A549 (cell line): ENCODE measurements around the gene LINC00305. TPM values are rescaled to one million over a fixed set of nuclear protein-coding genes. Genes with fewer than 3 reads are reported as not detected.

Experiments used
- ATAC-seq, 2 experiments: fragments of 200-7000 bp in 1 of 2; fragments of >200 bp in 1 of 2; cut with Nextera tagmentation in 1 of 2; cut with Tn5 transposase in 1 of 2; 3 replicates each; pipeline versions ENCODE4 v1.8.0 to v1.9.1; 2018 to 2020; ENCODE audit warnings: mild to moderate bottlenecking in 1 of 2, moderate library complexity in 1 of 2
- CTCF ChIA-PET: fragments of 300-600 bp; sonication (Branson Sonifier 250); formaldehyde crosslinking; extraction: SDS; loops from one replicate; lab custom pipeline; 2021; ENCODE audit warnings: antibody characterized with exemption, inconsistent platforms; lab: Yijun Ruan, JAX
- POLR2A ChIA-PET: fragments of 350-600 bp; formaldehyde crosslinking; extraction: SDS; loops from one replicate; lab custom pipeline; 2021; ENCODE audit warnings: antibody characterized with exemption, inconsistent platforms; lab: Yijun Ruan, JAX
- DNase-seq, 2 experiments: peaks; one replicate each; pipeline versions ENCODE4 v3.0.0 to v3.0.0-alpha.2; 2011 to 2016; ENCODE audit warnings: low read depth in 1 of 2, low spot score in 1 of 2
- FAIRE-seq: peaks from 2 replicates; lab custom pipeline; 2011; peaks lifted over from hg19 to GRCh38; lab: Jason Lieb, UNC
- H3K27ac ChIP-seq, 2 experiments: fragments of >200 bp; sonication (Bioruptor Twin); formaldehyde crosslinking; 3 replicates each; pipeline ENCODE4 v1.5.1; 2016 to 2017
- H3K4me1 ChIP-seq: fragments of >200 bp; sonication (Bioruptor Twin); formaldehyde crosslinking; 3 replicates; pipeline ENCODE4 v1.6.1; 2016
- H3K4me2 ChIP-seq: fragments of >200 bp; sonication (Bioruptor Twin); formaldehyde crosslinking; 3 replicates; pipeline ENCODE4 v1.6.1; 2016
- H3K4me3 ChIP-seq: fragments of >200 bp; sonication (Bioruptor Twin); formaldehyde crosslinking; 3 replicates; pipeline ENCODE4 v1.5.1; 2016
- H3K9me3 ChIP-seq: fragments of >200 bp; sonication (Bioruptor Twin); formaldehyde crosslinking; 3 replicates; pipeline ENCODE4 v1.6.1; 2016
- CBX8 ChIP-seq: fragments of 200-600 bp; sonication (generic); IDR thresholded peaks from 2 replicates; pipeline ENCODE4 v1.6.1; 2016
- CEBPB ChIP-seq, 2 experiments: fragments of >200 bp in 1 of 2; sonication (Bioruptor Twin) in 1 of 2; formaldehyde crosslinking in 1 of 2; IDR thresholded peaks; 2 replicates each; pipeline ENCODE4 v1.6.1; 2012 to 2016
- CHD4 ChIP-seq: fragments of 200-600 bp; sonication (generic); IDR thresholded peaks from 2 replicates; pipeline ENCODE4 v1.6.1; 2016; ENCODE audit warnings: antibody characterized with exemption, mild to moderate bottlenecking, borderline replicate concordance
- EHF ChIP-seq: fragments of 250-450 bp; sonication (Bioruptor Pico); IDR thresholded peaks from 2 replicates; pipeline ENCODE4 v1.5.0; 2020; ENCODE audit warnings: mild to moderate bottlenecking
- EHMT2 ChIP-seq: fragments of 200-600 bp; sonication (generic); IDR thresholded peaks from 2 replicates; pipeline ENCODE4 v1.6.1; 2016; ENCODE audit warnings: antibody characterized with exemption, low read depth, mild to moderate bottlenecking, moderate library complexity
- EP300 ChIP-seq, 2 experiments: fragments of >200 bp; sonication (Bioruptor Twin); formaldehyde crosslinking; IDR thresholded peaks; 2 replicates in 1 of 2; 3 replicates in 1 of 2; pipeline ENCODE4 v1.6.1; 2016 to 2017
- FOSB ChIP-seq: fragments of 250-450 bp; sonication (Bioruptor Pico); IDR thresholded peaks from 2 replicates; pipeline ENCODE4 v1.5.0; 2020; ENCODE audit warnings: mild to moderate bottlenecking, moderate library complexity
- FOXS1 ChIP-seq: fragments of 250-450 bp; sonication (Bioruptor Pico); IDR thresholded peaks from 2 replicates; pipeline ENCODE4 v1.5.0; 2020; ENCODE audit warnings: mild to moderate bottlenecking, moderate library complexity
- GATA3 ChIP-seq: IDR thresholded peaks from 2 replicates; pipeline ENCODE4 v1.6.1; 2012; ENCODE audit warnings: borderline replicate concordance
- HDAC2 ChIP-seq: fragments of 200-600 bp; sonication (generic); IDR thresholded peaks from 2 replicates; pipeline ENCODE4 v1.6.1; 2016
- HEYL ChIP-seq: fragments of 250-450 bp; sonication (Bioruptor Pico); IDR thresholded peaks from 2 replicates; pipeline ENCODE4 v1.8.0; 2021; ENCODE audit warnings: mild to moderate bottlenecking, moderate library complexity
- HOXA7 ChIP-seq: fragments of 250-450 bp; sonication (Bioruptor Pico); IDR thresholded peaks from 2 replicates; pipeline ENCODE4 v1.5.0; 2020; ENCODE audit warnings: mild to moderate bottlenecking, moderate library complexity
- JUNB ChIP-seq: fragments of >200 bp; sonication (Bioruptor Twin); formaldehyde crosslinking; IDR thresholded peaks from 2 replicates; pipeline ENCODE4 v1.6.1; 2016
- MAFK ChIP-seq: fragments of 450-650 bp; IDR thresholded peaks from 2 replicates; pipeline ENCODE4 v1.6.1; 2014; ENCODE audit not compliant: partially characterized antibody
- MAZ ChIP-seq: fragments of 150-350 bp; IDR thresholded peaks from 2 replicates; pipeline ENCODE4 v1.6.1; 2014; ENCODE audit warnings: antibody characterized with exemption, low read depth, low read length, borderline replicate concordance
- NPAS2 ChIP-seq: fragments of 250-450 bp; sonication (Bioruptor Pico); IDR thresholded peaks from 2 replicates; pipeline ENCODE4 v1.8.0; 2022; ENCODE audit warnings: mild to moderate bottlenecking, moderate library complexity, borderline replicate concordance
- NR3C1 ChIP-seq: fragments of >200 bp; sonication (Bioruptor Twin); formaldehyde crosslinking; IDR thresholded peaks from 3 replicates; pipeline ENCODE4 v1.6.1; 2017
- PHF8 ChIP-seq: fragments of 200-600 bp; sonication (generic); IDR thresholded peaks from 2 replicates; pipeline ENCODE4 v1.6.1; 2016; ENCODE audit warnings: low read depth, mild to moderate bottlenecking, antibody characterized with exemption, moderate library complexity, borderline replicate concordance
- RARB ChIP-seq: fragments of 250-450 bp; sonication (Bioruptor Pico); IDR thresholded peaks from 2 replicates; pipeline ENCODE4 v1.8.0; 2021; ENCODE audit warnings: mild to moderate bottlenecking, moderate library complexity
- RCOR1 ChIP-seq: fragments of 150-350 bp; IDR thresholded peaks from 2 replicates; pipeline ENCODE4 v1.6.1; 2014; ENCODE audit warnings: antibody characterized with exemption, low read length, low read depth
- ZNF302 ChIP-seq: fragments of 250-450 bp; sonication (Bioruptor Pico); IDR thresholded peaks from 2 replicates; pipeline ENCODE4 v1.9.0; 2021; ENCODE audit warnings: inconsistent platforms, mild to moderate bottlenecking, moderate library complexity
- WGBS: methylation state at CpG from one replicate; pipeline ENCODE4 v1.1.6; 2017; ENCODE audit errors: missing lambda C conversion rate; 5-methylcytosine and 5-hydroxymethylcytosine counted together
- polyA plus RNA-seq, 4 experiments: library from polyadenylated mRNA; depleted of rRNA in 3 of 4; stranded (reverse); fragments of >200 nt; fragmentation: RNase III in 1 of 4; extraction: RNeasy Plus Mini Kit Qiagen cat#74134 plus additional on column Dnase treatment in 1 of 4; gene quantifications; 2 replicates in 3 of 4; 3 replicates in 1 of 4; pipeline ENCODE4 v1.2.3, GENCODE V29; 2011 to 2017
- TF ChIP-seq, protein P1 (sequence below): fragments of >200 bp; sonication (Bioruptor Twin); formaldehyde crosslinking; IDR thresholded peaks from 3 replicates; pipeline ENCODE4 v1.6.1; 2016
- TF ChIP-seq, protein P2 (sequence below): IDR thresholded peaks from 2 replicates; pipeline ENCODE4 v1.6.1; 2012
- TF ChIP-seq, protein P3 (sequence below): fragments of 250-450 bp; sonication (Bioruptor Pico); IDR thresholded peaks from 2 replicates; pipeline ENCODE4 v1.5.0; 2020; ENCODE audit warnings: low read depth, mild to moderate bottlenecking, moderate library complexity
- TF ChIP-seq, protein P4 (sequence below): IDR thresholded peaks from 2 replicates; pipeline ENCODE4 v1.6.1; 2012
- TF ChIP-seq, protein P5 (sequence below): fragments of 250-450 bp; sonication (Bioruptor Pico); IDR thresholded peaks from 2 replicates; pipeline ENCODE4 v1.5.0; 2021; ENCODE audit warnings: mild to moderate bottlenecking, moderate library complexity, borderline replicate concordance

The LINC00305 gene
- polyA plus RNA-seq, 2 of the 4 experiments (the other 2 are of a cell fraction): not detected

DNA sequence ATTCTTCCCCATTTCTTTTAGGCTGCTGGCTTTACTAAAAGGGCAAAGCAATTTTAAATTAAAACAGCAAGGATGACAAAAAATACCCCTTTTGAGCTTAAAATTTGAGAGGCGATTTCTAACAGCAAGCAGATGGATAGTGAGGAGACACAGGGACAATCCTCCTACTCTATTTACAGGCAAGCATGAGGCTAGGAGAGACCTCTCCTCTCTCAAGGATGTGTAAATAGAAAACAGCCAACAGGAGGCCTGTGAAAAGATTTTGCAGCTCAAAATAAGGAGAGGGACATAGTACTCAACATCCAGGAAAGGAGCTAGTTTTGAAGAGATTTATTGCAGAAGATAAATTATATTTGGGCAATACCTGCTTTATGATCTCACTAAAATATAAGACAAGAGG, 53.8 kb downstream of the LINC00305 start (continued):
- TF ChIP-seq, protein P1, sequence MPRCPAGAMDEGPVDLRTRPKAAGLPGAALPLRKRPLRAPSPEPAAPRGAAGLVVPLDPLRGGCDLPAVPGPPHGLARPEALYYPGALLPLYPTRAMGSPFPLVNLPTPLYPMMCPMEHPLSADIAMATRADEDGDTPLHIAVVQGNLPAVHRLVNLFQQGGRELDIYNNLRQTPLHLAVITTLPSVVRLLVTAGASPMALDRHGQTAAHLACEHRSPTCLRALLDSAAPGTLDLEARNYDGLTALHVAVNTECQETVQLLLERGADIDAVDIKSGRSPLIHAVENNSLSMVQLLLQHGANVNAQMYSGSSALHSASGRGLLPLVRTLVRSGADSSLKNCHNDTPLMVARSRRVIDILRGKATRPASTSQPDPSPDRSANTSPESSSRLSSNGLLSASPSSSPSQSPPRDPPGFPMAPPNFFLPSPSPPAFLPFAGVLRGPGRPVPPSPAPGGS: no peak
- no peak for TF ChIP-seq HEYL
- TF ChIP-seq MAFK: no peak
- no peak for TF ChIP-seq NPAS2
- TF ChIP-seq, protein P2, sequence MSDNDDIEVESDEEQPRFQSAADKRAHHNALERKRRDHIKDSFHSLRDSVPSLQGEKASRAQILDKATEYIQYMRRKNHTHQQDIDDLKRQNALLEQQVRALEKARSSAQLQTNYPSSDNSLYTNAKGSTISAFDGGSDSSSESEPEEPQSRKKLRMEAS: no peak
- no peak for TF ChIP-seq GATA3
- no peak for TF ChIP-seq CEBPB (IDR thresholded peaks at IDR 0.05)

DNA sequence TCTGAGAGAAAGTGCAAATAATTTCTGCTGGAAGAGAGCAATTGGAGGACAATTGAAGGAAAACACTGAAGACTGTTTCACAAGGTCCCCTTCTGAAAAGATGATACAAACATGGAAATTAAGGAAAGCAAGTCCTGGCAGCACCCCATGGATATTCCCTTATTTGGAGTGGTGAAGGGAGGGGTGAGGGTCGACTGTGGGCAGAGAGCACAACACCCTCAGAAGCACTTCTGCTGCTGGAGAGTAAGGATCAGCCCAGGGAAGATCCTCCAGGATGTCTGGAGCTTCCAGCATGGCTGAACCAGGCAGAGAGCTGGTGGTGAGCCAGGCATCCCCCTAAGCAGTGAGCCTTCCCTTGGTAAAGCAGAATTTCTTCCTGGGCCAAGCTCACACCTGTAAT, 54.7 kb downstream of the LINC00305 start:
- FAIRE-seq (no peak), ATAC-seq (no peak), DNase-seq (no peak)
- H3K4me3 ChIP-seq: no peak overlapping the region
- no peak overlapping the region for H3K4me2 ChIP-seq
- H3K9me3 ChIP-seq: no peaks in the 10 kb centered on the region
- 0% methylated on average over 1 of the region's 1 CpG for WGBS
- TF ChIP-seq FOSB (CRISPR knock-in tag) (no peak), JUNB (no peak)
- H3K4me1 ChIP-seq: no peaks in the 10 kb centered on the region
- CTCF ChIA-PET: no interaction called here
- H3K27ac ChIP-seq: no peak overlapping the region
- POLR2A ChIA-PET: no interaction called here

DNA sequence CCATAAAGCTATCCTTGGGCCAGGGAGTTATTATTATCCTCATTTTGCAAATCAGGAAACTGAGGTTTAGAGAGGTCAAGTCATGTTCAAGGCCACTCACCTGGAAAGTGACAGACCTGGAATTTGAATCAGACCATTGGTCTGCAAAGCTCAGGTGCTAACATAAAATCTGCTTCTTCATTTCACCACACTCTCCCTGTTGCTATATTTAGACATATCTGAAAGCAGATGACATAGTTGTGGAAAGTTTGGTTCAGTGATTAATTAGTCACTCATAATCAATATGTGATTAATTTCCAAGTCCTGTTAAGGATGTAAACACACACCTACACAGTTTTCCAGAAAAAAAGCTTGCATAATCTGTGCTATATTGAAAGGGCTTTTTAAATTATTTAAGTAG, 57.4 kb downstream of the LINC00305 start:
- ATAC-seq (no peak), FAIRE-seq (no peak), DNase-seq (no peak)
- Histone ChIP-seq H3K9me3 (no peaks in the 10 kb centered on the region), H3K4me2 (no peak overlapping the region), H3K4me1 (no peaks in the 10 kb centered on the region), H3K27ac (no peak overlapping the region), H3K4me3 (no peak overlapping the region)
- ChIA-PET CTCF (no interaction called here), POLR2A (no interaction called here)
- TF ChIP-seq FOXS1 (CRISPR knock-in tag): no peak
- no peak for TF ChIP-seq EHF

DNA sequence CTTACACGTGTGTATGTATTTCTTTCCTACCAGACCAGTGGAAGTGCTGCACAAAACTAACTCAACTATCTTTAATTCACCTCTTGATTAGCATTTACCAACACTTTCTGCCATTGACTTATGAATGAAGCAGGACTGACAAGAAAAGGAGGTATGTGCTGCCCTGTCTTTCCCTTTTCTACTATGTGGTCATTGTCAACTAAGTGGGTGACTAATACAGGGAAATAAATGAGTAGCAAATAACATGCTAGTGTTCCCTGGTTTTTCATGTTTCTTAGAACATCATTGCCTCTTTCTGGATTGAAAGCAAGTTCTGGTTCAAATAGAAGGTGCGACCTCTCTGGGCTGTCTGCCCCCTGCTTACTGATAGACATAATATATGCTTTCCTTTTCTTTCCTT, 58.0 kb downstream of the LINC00305 start:
- Histone ChIP-seq H3K9me3 (no peaks in the 10 kb centered on the region), H3K4me2 (no peak overlapping the region), H3K27ac (no peak overlapping the region), H3K4me1 (no peaks in the 10 kb centered on the region), H3K4me3 (no peak overlapping the region)
- CTCF ChIA-PET: no interaction called here
- no peak for ATAC-seq
- TF ChIP-seq, protein P3, sequence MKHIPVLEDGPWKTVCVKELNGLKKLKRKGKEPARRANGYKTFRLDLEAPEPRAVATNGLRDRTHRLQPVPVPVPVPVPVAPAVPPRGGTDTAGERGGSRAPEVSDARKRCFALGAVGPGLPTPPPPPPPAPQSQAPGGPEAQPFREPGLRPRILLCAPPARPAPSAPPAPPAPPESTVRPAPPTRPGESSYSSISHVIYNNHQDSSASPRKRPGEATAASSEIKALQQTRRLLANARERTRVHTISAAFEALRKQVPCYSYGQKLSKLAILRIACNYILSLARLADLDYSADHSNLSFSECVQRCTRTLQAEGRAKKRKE (CRISPR knock-in tag): no peak
- TF ChIP-seq FOXS1 (CRISPR knock-in tag) (no peak), RCOR1 (no peak), PHF8 (no peak), NR3C1 (no peak), EP300 (IDR thresholded peaks at IDR 0.05) (no peak), CHD4 (no peak), RARB (CRISPR knock-in tag) (no peak), ZNF302 (CRISPR knock-in tag) (no peak), HOXA7 (CRISPR knock-in tag) (no peak), HDAC2 (no peak), MAZ (no peak), FOSB (CRISPR knock-in tag) (no peak), CBX8 (no peak), EHMT2 (no peak)
- TF ChIP-seq, protein P4, sequence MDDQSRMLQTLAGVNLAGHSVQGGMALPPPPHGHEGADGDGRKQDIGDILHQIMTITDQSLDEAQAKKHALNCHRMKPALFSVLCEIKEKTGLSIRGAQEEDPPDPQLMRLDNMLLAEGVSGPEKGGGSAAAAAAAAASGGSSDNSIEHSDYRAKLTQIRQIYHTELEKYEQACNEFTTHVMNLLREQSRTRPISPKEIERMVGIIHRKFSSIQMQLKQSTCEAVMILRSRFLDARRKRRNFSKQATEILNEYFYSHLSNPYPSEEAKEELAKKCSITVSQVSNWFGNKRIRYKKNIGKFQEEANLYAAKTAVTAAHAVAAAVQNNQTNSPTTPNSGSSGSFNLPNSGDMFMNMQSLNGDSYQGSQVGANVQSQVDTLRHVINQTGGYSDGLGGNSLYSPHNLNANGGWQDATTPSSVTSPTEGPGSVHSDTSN: no peak
- TF ChIP-seq, protein P1: no peak
- TF ChIP-seq, protein P5, sequence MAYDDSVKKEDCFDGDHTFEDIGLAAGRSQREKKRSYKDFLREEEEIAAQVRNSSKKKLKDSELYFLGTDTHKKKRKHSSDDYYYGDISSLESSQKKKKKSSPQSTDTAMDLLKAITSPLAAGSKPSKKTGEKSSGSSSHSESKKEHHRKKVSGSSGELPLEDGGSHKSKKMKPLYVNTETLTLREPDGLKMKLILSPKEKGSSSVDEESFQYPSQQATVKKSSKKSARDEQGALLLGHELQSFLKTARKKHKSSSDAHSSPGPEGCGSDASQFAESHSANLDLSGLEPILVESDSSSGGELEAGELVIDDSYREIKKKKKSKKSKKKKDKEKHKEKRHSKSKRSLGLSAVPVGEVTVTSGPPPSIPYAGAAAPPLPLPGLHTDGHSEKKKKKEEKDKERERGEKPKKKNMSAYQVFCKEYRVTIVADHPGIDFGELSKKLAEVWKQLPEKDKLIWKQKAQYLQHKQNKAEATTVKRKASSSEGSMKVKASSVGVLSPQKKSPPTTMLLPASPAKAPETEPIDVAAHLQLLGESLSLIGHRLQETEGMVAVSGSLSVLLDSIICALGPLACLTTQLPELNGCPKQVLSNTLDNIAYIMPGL (CRISPR knock-in tag): no peak
- 3% methylated on average over 2 of the region's 2 CpGs for WGBS
- POLR2A ChIA-PET: no interaction called here
- DNase-seq: no peak
- no peak for FAIRE-seq
